A673 (cell line): Measurements from ENCODE around the gene ARHGAP32.

ENCODE experiments used
- CTCF ChIP-seq: fragments of 300-800, 200-600 bp; sonication (generic); conservative IDR thresholded peaks from 2 replicates; pipeline ENCODE4 v1.5.1; 2017; ENCODE audit warnings: low read depth, mild to moderate bottlenecking, antibody characterized with exemption, low read length, moderate library complexity, mixed read lengths
- EZH2 ChIP-seq: fragments of 200-600 bp; sonication (generic); IDR thresholded peaks from 2 replicates; pipeline ENCODE4 v1.6.1; 2017; ENCODE audit warnings: borderline replicate concordance, low read depth, mild to moderate bottlenecking, mixed read lengths, antibody characterized with exemption, low read length; ENCODE audit not compliant: poor library complexity, severe bottlenecking

GRCh38 chr11:129190087-129190486 is 2.0 kb downstream of the ARHGAP32 start:
- TF ChIP-seq CTCF (no peak), EZH2 (no peak)
